Measurements from ENCODE around the gene PAOX.

The PAOX gene

DNA sequence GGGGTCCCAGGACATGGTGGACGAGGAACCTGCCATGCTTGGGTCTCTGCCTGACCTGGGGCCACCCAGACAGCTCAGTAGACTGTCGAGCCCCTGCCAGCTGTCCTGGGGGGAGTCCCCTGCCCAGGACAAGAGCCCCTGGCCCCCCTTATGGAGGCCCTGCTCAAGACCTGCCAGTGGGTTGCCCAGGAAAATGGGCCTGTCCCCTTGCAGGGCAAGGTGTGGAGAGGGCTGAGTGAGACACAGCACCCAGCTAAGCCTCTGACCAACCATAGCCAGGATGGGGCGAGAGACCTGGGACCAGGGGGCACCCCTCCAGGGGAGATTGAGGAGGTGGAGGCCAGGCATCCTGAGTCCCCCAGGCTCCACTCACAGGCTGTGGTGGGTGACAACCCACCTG, 23.1 kb upstream of the PAOX start:
- H3K27ac ChIP-seq (ENCODE audit: poor library complexity, severe bottlenecking) = no peak overlapping the region
- no peaks in the 10 kb centered on the region for H3K9me3 ChIP-seq (ENCODE audit: severe bottlenecking)
- peaks cover 8% of the 10 kb centered on the region; the same call in 1 of the 2 replicates for H3K36me3 ChIP-seq (ENCODE audit: low read depth)
- no peak overlapping the region for H3K4me3 ChIP-seq (ENCODE audit: severe bottlenecking)
- DNase-seq (ENCODE audit: low spot score) = no peak
- H3K27me3 ChIP-seq (ENCODE audit: insufficient read depth, poor library complexity, severe bottlenecking) = no peaks in the 10 kb centered on the region
- TF ChIP-seq, protein P1, sequence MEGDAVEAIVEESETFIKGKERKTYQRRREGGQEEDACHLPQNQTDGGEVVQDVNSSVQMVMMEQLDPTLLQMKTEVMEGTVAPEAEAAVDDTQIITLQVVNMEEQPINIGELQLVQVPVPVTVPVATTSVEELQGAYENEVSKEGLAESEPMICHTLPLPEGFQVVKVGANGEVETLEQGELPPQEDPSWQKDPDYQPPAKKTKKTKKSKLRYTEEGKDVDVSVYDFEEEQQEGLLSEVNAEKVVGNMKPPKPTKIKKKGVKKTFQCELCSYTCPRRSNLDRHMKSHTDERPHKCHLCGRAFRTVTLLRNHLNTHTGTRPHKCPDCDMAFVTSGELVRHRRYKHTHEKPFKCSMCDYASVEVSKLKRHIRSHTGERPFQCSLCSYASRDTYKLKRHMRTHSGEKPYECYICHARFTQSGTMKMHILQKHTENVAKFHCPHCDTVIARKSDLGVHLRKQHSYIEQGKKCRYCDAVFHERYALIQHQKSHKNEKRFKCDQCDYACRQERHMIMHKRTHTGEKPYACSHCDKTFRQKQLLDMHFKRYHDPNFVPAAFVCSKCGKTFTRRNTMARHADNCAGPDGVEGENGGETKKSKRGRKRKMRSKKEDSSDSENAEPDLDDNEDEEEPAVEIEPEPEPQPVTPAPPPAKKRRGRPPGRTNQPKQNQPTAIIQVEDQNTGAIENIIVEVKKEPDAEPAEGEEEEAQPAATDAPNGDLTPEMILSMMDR (IDR thresholded peaks at IDR 0.05; ENCODE audit: poor library complexity, severe bottlenecking) = no peak
- no peaks in the 10 kb centered on the region for H3K4me1 ChIP-seq (ENCODE audit: insufficient read depth, poor library complexity, severe bottlenecking)
- no peak for ATAC-seq (ENCODE audit: low read depth)

DNA sequence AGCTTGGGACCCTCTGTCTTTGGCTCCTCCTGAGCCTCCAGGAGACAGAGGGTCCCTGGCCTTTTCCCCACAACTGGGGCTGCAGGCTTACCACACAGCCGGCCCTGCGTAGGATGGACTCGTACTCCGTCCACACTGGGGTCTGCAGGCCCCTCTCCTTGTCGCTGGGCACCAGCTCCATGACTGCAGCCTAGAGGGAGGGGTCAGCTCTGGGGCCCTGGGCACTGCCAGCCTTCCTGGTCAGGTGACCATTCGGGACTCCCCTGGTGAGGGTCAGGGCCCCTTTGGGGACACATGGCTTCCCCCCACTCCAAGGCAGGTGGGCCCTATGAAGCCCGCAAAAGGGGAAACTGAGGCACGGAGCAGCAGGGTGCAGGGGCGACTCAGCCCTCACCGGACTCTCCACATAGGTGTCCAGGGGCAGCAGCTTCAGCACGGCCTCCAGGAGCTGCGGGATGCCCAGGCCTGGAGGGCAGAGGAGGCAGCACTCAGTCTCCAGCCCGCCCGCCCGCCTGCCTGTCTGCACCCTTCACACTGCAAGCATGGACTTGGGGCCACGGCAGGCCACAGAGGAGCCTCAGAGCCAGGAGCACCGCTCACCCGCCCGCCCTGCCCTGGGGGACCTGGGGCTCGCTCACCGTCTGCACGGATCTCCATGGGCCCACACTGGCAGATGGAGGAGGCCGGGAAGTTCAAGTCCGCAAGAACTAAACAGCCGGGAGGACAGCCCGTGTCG, 22.3 kb upstream of the PAOX start:
- Histone ChIP-seq H3K27me3 (ENCODE audit: insufficient read depth, poor library complexity, severe bottlenecking) (no peaks in the 10 kb centered on the region), H3K9me3 (ENCODE audit: severe bottlenecking) (no peaks in the 10 kb centered on the region), H3K36me3 (ENCODE audit: low read depth) (peaks cover 8% of the 10 kb centered on the region; the same call in 1 of the 2 replicates), H3K27ac (ENCODE audit: poor library complexity, severe bottlenecking) (peak overlapping the region; percentile 5), H3K4me3 (ENCODE audit: severe bottlenecking) (peak overlapping the region; percentile 68), H3K4me1 (ENCODE audit: insufficient read depth, poor library complexity, severe bottlenecking) (no peaks in the 10 kb centered on the region)
- DNase-seq (ENCODE audit: low spot score) (no peak), ATAC-seq (ENCODE audit: low read depth) (peak; percentile 24)
- TF ChIP-seq, protein P1 (IDR thresholded peaks at IDR 0.05; ENCODE audit: poor library complexity, severe bottlenecking) = no peak

DNA sequence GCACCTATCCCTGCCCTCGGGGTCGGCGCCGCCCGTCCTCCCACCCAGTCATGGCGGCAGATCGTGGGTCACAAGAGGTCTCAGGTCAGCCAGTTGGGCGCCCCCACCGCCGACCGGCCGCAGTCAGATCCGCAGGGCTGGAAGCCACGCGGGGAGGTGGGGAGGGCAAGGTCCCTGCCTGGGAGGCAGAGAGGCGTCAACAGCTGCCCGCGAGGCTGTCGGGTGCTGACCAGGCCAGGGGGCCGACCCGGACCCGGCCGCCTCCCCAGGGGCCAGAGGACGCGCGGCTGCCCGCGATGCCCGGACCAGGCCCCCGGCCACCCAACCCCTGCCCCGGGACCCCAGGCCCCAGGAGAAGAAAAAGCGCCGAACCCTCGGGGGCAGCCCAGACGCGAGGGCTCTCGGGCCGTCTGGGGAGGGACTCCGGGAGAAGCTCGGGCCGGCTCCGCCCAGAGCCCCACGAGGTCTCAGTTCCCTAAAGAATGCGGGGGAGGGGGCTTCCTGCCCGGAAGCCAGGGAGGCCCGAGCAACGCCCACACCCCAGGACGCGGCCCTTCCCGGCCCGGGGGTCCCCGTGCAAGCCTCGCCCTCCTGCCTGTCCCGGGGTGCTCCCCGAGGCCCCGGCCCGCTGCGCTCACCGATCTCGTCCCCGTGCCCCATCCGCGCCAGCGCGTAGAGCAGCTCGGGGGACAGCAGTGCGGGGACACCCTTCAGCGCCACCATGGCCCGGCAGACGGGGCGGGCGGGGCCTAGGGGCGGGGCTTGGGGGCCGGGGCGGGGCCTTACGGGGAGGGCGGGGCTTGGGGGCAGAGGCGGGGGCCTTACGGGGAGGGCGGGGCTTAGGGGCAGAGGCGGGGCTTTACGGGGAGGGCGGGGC, 21.5 kb upstream of the PAOX start, which contains the start of gene FUOM:
FUOM (minus strand) TSS at position 735 of the 877 bp plus-strand sequence; CDS start at position 723, 12 bp downstream.
- Histone ChIP-seq H3K27ac (ENCODE audit: poor library complexity, severe bottlenecking) (peak within 1 kb of the TSS; percentile 5), H3K36me3 (ENCODE audit: low read depth) (peaks cover 13% of the 10 kb centered on the region; the same call in 1 of the 2 replicates), H3K4me3 (ENCODE audit: severe bottlenecking) (peak within 1 kb of the TSS; percentile 68), H3K9me3 (ENCODE audit: severe bottlenecking) (no peaks in the 10 kb centered on the region), H3K27me3 (ENCODE audit: insufficient read depth, poor library complexity, severe bottlenecking) (no peaks in the 10 kb centered on the region), H3K4me1 (ENCODE audit: insufficient read depth, poor library complexity, severe bottlenecking) (no peaks in the 10 kb centered on the region)
- DNase-seq (ENCODE audit: low spot score) = no peak
- TF ChIP-seq, protein P1 (IDR thresholded peaks at IDR 0.05; ENCODE audit: poor library complexity, severe bottlenecking) = no peak
- peak; percentile 65 for ATAC-seq (ENCODE audit: low read depth)

DNA sequence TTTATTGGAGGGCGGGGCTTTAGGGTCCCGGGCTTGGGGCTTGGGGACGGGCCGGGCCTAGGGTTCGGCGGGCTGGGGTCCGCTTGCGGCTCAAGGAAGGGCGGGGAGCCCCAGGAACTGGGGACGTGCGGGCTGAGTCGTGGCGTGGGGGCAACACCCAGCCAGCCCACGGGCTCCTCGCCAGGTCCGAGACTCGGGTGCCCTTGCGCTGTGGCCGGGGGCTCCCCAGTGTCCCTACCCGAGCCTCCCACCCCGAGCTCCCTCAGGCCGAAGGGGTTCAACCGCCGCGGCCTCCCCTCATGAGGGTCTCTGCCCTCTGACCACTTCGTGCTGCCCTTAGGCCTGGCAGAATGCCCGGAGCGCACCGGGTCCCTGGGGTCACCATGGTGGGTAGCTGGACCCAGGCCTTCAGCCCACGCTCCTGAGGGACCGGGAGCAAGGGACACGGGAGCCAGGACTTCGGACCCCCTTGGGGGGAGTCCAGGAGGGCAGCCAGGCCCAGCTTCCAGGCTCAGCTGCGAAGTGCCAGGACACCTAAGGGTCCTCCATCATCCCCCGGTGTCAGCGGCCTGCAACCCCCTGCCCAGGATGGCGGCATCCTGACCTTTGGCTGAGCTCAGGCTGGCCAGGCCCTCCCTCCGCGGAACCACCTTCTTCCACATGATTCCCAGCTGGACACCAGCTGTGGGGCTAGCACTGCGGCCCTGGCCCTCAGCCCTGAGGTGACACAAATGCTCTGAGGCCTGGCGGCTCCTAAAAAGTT, 20.7 kb upstream of the PAOX start:
- H3K4me3 ChIP-seq (ENCODE audit: severe bottlenecking) = no peak overlapping the region
- H3K9me3 ChIP-seq (ENCODE audit: severe bottlenecking) = no peaks in the 10 kb centered on the region
- no peak overlapping the region for H3K27ac ChIP-seq (ENCODE audit: poor library complexity, severe bottlenecking)
- TF ChIP-seq, protein P1 (IDR thresholded peaks at IDR 0.05; ENCODE audit: poor library complexity, severe bottlenecking) = no peak
- H3K4me1 ChIP-seq (ENCODE audit: insufficient read depth, poor library complexity, severe bottlenecking) = no peaks in the 10 kb centered on the region
- H3K27me3 ChIP-seq (ENCODE audit: insufficient read depth, poor library complexity, severe bottlenecking) = no peaks in the 10 kb centered on the region
- H3K36me3 ChIP-seq (ENCODE audit: low read depth) = peaks cover 17% of the 10 kb centered on the region; the same call in 1 of the 2 replicates
- DNase-seq (ENCODE audit: low spot score) (no peak), ATAC-seq (ENCODE audit: low read depth) (no peak)

Data from RWPE2 (cell line).